GM10847 (cell line): ENCODE data around the gene USP28.

ENCODE experiments used
- POLR2A ChIP-seq: IDR thresholded peaks from 2 replicates; pipeline ENCODE4 v1.6.1; 2011; ENCODE audit not compliant: insufficient read length; ENCODE audit errors: extremely low read depth

The USP28 gene, protein sequence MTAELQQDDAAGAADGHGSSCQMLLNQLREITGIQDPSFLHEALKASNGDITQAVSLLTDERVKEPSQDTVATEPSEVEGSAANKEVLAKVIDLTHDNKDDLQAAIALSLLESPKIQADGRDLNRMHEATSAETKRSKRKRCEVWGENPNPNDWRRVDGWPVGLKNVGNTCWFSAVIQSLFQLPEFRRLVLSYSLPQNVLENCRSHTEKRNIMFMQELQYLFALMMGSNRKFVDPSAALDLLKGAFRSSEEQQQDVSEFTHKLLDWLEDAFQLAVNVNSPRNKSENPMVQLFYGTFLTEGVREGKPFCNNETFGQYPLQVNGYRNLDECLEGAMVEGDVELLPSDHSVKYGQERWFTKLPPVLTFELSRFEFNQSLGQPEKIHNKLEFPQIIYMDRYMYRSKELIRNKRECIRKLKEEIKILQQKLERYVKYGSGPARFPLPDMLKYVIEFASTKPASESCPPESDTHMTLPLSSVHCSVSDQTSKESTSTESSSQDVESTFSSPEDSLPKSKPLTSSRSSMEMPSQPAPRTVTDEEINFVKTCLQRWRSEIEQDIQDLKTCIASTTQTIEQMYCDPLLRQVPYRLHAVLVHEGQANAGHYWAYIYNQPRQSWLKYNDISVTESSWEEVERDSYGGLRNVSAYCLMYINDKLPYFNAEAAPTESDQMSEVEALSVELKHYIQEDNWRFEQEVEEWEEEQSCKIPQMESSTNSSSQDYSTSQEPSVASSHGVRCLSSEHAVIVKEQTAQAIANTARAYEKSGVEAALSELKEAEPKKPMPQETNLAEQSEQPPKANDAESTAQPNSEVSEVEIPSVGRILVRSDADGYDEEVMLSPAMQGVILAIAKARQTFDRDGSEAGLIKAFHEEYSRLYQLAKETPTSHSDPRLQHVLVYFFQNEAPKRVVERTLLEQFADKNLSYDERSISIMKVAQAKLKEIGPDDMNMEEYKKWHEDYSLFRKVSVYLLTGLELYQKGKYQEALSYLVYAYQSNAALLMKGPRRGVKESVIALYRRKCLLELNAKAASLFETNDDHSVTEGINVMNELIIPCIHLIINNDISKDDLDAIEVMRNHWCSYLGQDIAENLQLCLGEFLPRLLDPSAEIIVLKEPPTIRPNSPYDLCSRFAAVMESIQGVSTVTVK

DNA sequence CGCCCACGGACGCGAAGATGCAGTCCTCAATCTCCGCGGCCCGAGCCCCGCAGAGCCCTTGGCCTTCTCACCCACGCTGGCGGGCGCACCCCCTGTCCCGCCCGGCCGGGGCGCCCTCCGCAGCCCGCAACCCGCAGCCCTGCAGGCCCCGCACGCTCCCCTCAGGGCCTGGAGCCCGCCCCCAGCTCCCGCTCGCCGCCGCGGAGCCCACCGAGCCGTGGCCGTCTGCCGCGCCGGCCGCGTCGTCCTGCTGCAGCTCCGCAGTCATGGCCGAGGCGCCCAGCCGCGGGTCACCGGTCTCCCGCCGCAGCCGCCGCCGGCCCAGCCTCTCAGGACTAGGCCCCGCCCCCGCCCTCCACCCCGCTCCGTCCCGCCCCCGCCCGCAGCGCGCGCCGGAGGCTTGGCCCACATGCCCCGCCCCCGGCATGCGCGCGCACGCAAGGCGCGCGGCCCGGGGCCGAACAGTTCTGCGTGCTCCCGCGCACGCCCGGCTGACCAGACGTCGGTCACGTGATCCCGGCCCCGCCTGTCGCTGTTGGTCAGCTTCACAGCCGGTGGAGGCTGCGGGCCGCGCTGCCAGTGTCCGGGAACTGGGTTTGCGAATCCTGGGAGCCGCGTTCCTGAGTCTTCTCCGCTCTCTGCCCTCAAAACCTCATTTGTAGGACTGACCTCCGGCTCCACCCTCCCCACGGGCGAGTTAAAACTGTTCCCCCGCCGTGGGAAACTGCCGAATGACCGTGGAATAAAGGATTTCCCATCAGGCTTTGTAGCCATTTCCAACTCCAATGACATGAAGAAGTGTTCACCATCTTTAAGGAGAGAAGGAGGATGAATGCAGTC lies at the start of gene USP28:
USP28 (minus strand) TSS at position 339 of the 840 bp plus-strand sequence; CDS start at position 268, 71 bp downstream.
- TF ChIP-seq POLR2A: peak; percentile 94

DNA sequence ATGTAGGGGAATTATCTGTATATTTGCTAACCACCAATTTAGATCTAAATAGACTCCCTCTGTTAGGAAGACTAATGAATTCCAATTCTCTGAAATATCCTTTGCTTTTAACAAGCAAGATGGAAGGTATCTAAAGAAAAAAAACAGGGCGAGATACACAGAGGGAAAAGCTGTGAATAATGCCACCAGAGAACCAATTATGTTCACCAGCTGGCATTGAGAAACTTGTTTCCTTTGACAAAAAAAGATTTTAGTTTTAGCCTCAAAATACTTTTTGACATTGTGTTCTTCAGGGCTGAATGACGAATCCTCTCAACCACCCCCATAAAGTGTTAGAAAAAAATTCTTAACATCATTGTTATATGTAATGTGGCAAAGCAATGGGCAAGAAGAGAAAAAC lies 48.2 kb upstream of the USP28 start:
- TF ChIP-seq POLR2A: no peak

DNA sequence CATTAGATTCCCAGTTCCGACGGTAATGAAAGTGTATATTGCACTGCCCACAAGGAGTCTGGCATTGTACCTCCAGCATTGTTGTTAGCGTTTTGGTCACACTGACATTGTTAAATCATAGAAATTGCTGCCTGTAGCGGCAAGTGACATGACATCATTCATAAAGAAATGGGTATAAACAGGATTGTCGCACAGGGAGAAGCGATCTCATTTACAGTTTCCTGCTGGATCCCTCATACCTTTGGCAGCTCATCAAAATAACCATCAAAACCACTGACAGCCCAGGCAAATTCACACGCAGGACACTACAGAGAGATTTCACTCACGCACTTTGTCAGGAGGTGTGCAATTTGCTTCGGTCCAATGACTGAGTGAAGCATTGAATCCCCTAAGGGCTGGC lies 32.7 kb upstream of the USP28 start:
- TF ChIP-seq POLR2A: no peak

DNA sequence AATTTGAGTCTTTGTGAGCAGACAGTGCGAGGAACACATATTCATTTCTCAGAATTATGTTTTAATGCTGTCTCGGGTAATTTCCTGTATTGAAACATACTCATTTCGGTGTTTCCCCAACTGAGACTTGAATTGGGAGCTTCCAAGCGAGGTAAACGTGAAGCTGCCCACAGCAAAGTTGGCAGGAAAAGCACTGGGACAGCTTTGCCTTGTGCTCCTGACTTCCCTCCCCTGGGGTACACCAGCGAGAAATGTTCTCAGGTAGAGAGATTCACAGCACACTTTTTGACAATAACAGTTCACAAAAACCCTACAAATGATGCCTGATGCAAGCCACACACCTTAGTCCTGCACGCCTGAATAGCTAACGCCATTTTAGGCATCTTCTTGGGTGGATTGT lies 32.3 kb upstream of the USP28 start:
- no peak for TF ChIP-seq POLR2A

GRCh38 chr11:113907152-113907551 lies 31.8 kb upstream of the USP28 start:
- TF ChIP-seq POLR2A: no peak

GRCh38 chr11:113906516-113906915 lies 31.1 kb upstream of the USP28 start:
- no peak for TF ChIP-seq POLR2A

DNA sequence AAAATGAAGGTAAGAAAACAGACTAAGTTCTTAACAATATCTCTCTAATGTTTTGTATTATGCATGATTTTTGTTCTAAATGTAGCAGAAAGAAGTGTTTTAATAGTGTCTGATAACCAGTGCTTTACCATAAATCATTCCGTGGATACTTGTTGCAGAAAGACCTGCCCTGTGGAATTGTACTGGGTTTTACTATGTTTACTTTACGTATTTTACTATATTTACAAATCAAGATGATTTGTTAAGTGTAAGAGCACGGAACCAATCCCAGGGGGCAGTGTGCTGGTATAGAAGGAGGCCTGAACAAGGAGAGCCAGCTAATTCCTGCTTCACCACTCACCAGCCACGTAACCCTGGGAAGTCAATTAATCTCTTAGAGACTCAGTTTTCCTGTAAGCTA lies 30.7 kb upstream of the USP28 start:
- TF ChIP-seq POLR2A: no peak

DNA sequence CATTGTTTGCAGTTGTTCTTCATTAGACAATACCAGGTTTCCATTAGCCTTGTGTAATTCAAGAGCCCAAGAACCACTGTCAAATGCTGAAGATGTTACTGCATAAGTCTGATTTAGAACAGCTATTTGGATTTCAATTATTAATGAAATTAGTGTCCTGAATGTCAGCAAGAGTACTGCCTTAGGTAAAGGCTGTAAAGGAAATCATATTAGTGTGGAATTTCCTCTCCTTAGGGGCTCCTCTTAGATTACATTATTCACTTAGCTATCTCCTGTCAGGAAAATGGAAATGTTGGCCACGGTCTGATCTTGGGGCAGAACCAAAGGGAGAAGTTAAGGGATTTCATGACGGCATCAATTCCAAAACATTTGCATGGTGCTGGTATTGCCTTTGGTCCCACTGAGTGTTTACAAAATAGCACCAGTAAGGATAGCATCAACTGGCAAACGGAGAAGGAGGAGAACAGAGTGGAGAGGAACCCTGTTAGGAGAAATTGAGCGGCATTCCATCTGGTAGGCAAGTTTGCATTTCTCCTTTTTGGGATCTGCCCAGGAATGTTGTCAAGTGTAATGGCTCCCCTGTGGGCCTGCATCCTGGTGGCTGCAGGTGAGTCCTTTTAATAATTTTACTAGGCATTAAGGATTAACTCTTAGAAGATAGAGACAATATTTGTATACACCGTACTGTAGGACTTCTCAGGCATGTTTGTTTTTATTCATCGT lies 29.2 kb upstream of the USP28 start, which contains the start of gene HTR3B:
HTR3B (plus strand) TSS at position 418 of the 723 bp plus-strand sequence; CDS start at position 556, 138 bp downstream.
- no peak for TF ChIP-seq POLR2A

DNA sequence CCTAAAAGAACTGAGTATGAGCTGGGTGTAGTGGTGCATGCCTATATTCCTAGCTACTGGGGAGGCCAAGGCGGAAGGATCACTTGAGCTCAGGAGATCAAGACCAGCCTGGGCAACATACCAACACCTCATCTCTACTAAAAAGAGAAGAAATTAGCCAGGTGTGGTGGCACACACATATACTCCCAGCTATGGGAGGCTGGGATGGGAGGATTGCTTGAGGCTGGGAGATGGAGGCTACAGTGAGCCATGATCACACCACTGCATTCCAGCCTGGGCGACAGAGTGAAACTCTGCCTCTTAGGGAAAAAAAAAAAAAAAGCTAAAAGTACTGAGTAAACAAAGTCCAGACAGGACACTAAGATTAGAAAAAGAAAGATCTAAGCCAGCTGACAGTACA lies 25.8 kb upstream of the USP28 start:
- no peak for TF ChIP-seq POLR2A

GRCh38 chr11:113896156-113896879 lies 20.9 kb upstream of the USP28 start:
- no peak for TF ChIP-seq POLR2A

DNA sequence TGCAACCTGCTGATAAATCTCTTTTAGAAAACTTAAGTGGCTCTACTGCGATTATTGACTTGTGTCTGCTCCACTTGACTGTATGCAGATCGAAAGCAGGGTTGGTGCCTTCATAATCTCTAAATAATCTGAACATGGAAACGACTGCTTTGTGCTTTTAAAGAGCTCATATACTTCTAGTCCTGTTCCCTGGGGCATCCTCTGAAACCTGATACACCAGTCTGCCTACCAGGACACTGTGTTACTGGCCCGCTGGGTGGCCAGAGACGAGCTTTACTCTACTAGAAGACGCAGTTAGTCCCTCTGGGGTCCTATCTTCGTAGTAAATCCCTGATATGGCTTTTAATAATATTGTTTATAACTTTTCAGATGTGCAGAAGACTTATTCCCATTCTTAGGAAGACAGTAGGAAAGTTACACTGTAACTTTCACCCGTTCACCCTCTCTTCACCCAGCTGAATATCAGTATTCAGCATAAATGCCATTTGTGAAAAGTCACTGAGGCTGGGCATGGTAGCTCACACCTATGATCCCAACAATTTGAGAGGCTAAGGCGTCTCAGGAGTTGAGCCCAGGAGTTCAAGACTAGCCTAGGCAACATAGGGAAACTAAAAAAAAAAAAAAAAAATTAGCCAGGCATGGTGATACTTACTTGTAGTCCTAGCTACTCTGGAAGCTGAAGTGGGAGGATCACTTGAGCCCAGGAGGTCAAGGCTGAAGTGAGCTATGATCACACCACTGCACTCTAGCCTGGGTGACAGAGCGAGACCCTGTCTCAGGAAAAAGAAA lies 20.2 kb upstream of the USP28 start:
- TF ChIP-seq POLR2A: no peak

GRCh38 chr11:113894421-113894996 lies 19.1 kb upstream of the USP28 start:
- TF ChIP-seq POLR2A: no peak

GRCh38 chr11:113888848-113889247 lies 13.5 kb upstream of the USP28 start:
- no peak for TF ChIP-seq POLR2A

DNA sequence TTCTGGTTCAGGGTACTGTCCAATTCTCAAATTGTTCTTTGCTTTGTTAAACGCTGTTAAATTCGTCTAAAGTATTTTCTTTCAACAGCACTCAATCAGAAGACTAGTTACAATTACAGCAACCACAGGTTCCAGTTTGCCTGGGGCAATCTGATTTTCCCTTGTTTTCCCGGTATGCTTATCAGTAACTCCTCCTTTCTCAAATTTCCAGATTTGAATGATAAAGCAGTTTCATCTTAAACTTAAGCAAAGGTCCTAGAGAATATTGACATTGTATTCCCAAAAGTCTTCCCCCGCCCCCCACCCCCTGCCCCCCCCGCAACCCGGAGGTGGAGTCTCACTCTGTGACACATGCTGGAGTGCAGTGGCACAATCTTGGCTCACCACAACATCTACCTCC lies 10.5 kb upstream of the USP28 start:
- no peak for TF ChIP-seq POLR2A
